Measurements from ENCODE around the gene DLGAP1. TPM values are rescaled to one million over a fixed set of nuclear protein-coding genes. Genes with fewer than 3 reads are reported as not detected.

Gene DLGAP1
- total and polyA plus RNA-seq, 4 donors: 0.06 to 1.2 (median 0.17) TPM; not detected in 1

DNA sequence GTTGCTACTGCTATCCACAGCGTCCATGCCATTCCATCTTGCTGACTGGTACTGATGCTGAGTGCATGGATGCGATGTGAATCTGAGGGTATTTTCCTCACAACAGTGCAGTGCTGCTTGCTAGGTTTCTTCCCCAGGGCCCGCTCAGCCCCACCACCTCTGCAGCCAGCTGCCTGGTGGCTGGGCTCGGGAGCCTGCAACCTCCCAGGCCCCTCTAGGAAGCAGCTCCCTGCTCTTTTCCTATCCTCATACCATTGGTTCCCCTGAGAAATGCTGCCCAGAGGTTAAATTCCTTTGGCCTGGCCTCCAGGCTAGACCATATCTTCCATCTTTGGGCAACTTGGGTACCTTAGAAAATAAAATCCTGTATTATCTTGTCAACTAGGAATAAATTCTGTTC is 591.5 kb downstream of the DLGAP1 start (continued):
- TF ChIP-seq, protein P1, sequence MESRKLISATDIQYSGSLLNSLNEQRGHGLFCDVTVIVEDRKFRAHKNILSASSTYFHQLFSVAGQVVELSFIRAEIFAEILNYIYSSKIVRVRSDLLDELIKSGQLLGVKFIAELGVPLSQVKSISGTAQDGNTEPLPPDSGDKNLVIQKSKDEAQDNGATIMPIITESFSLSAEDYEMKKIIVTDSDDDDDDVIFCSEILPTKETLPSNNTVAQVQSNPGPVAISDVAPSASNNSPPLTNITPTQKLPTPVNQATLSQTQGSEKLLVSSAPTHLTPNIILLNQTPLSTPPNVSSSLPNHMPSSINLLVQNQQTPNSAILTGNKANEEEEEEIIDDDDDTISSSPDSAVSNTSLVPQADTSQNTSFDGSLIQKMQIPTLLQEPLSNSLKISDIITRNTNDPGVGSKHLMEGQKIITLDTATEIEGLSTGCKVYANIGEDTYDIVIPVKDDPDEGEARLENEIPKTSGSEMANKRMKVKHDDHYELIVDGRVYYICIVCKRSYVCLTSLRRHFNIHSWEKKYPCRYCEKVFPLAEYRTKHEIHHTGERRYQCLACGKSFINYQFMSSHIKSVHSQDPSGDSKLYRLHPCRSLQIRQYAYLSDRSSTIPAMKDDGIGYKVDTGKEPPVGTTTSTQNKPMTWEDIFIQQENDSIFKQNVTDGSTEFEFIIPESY (IDR thresholded peaks at IDR 0.05): no peak

DNA sequence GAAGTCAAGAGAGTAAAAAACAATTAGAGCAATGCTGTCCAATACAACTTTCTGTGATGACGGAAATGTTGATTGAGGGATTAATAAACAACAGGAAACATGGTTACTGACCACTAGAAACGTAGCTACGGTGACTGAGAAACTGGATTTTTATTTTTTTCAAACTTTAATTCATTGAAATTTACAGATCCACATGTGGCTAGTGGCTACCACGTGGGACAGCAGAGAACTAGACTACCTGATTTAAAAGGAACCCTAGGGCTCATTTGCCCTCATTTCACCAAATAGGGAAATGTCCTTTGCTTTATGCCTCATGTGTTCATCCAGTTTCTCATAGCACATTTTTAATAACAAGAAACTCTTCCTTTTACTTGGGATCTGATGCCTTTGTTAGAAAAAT is 592.1 kb downstream of the DLGAP1 start:
- H3K9me3 ChIP-seq (ENCODE audit: control insufficient read depth in 4 of 4, low read length in 3 of 4): no peaks in the 10 kb centered on the region
- WGBS: 79% methylated on average over 4 of the region's 4 CpGs
- TF ChIP-seq TAF1 (conservative IDR thresholded peaks at IDR 0.05): no peak
- no peak for TF ChIP-seq RAD21 (IDR thresholded peaks at IDR 0.05)
- TF ChIP-seq, protein P2, sequence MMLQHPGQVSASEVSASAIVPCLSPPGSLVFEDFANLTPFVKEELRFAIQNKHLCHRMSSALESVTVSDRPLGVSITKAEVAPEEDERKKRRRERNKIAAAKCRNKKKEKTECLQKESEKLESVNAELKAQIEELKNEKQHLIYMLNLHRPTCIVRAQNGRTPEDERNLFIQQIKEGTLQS (IDR thresholded peaks at IDR 0.05): no peak
- no peak for TF ChIP-seq EGR1 (IDR thresholded peaks at IDR 0.05; ENCODE audit: low read depth in 2 of 2)
- no peak for TF ChIP-seq HNF4G (IDR thresholded peaks at IDR 0.05)
- TF ChIP-seq, protein P1 (IDR thresholded peaks at IDR 0.05): no peak
- TF ChIP-seq, protein P3, sequence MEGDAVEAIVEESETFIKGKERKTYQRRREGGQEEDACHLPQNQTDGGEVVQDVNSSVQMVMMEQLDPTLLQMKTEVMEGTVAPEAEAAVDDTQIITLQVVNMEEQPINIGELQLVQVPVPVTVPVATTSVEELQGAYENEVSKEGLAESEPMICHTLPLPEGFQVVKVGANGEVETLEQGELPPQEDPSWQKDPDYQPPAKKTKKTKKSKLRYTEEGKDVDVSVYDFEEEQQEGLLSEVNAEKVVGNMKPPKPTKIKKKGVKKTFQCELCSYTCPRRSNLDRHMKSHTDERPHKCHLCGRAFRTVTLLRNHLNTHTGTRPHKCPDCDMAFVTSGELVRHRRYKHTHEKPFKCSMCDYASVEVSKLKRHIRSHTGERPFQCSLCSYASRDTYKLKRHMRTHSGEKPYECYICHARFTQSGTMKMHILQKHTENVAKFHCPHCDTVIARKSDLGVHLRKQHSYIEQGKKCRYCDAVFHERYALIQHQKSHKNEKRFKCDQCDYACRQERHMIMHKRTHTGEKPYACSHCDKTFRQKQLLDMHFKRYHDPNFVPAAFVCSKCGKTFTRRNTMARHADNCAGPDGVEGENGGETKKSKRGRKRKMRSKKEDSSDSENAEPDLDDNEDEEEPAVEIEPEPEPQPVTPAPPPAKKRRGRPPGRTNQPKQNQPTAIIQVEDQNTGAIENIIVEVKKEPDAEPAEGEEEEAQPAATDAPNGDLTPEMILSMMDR (IDR thresholded peaks at IDR 0.05; ENCODE audit: low read depth, low read length, missing input control): no peak
- TF ChIP-seq NR2F2 (IDR thresholded peaks at IDR 0.05): no peak
- TF ChIP-seq FOXA2 (IDR thresholded peaks at IDR 0.05): no peak
- no peak for TF ChIP-seq FOXA1 (IDR thresholded peaks at IDR 0.05)
- TF ChIP-seq, protein P4, sequence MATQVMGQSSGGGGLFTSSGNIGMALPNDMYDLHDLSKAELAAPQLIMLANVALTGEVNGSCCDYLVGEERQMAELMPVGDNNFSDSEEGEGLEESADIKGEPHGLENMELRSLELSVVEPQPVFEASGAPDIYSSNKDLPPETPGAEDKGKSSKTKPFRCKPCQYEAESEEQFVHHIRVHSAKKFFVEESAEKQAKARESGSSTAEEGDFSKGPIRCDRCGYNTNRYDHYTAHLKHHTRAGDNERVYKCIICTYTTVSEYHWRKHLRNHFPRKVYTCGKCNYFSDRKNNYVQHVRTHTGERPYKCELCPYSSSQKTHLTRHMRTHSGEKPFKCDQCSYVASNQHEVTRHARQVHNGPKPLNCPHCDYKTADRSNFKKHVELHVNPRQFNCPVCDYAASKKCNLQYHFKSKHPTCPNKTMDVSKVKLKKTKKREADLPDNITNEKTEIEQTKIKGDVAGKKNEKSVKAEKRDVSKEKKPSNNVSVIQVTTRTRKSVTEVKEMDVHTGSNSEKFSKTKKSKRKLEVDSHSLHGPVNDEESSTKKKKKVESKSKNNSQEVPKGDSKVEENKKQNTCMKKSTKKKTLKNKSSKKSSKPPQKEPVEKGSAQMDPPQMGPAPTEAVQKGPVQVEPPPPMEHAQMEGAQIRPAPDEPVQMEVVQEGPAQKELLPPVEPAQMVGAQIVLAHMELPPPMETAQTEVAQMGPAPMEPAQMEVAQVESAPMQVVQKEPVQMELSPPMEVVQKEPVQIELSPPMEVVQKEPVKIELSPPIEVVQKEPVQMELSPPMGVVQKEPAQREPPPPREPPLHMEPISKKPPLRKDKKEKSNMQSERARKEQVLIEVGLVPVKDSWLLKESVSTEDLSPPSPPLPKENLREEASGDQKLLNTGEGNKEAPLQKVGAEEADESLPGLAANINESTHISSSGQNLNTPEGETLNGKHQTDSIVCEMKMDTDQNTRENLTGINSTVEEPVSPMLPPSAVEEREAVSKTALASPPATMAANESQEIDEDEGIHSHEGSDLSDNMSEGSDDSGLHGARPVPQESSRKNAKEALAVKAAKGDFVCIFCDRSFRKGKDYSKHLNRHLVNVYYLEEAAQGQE (IDR thresholded peaks at IDR 0.05): no peak
- TF ChIP-seq, protein P5, sequence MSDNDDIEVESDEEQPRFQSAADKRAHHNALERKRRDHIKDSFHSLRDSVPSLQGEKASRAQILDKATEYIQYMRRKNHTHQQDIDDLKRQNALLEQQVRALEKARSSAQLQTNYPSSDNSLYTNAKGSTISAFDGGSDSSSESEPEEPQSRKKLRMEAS (IDR thresholded peaks at IDR 0.05): no peak
- TF ChIP-seq SP1 (IDR thresholded peaks at IDR 0.05): no peak
- no peak for TF ChIP-seq YY1 (IDR thresholded peaks at IDR 0.05)
- TF ChIP-seq HNF4A (conservative IDR thresholded peaks at IDR 0.05): no peak
- TF ChIP-seq JUND (IDR thresholded peaks at IDR 0.05): no peak
- no peak for TF ChIP-seq RXRA (IDR thresholded peaks at IDR 0.05)
- TF ChIP-seq GABPA (IDR thresholded peaks at IDR 0.05 in 1 of 2, conservative IDR thresholded peaks at IDR 0.05 in 1 of 2): no peak
- H3K4me1 ChIP-seq (ENCODE audit: control insufficient read depth in 4 of 4, insufficient read depth in 4 of 4, low read length in 3 of 4): no peaks in the 10 kb centered on the region
- no peak overlapping the region for H3K9ac ChIP-seq (ENCODE audit: low read depth in 1 of 2, low read length in 2 of 2)
- DNase-seq (ENCODE audit: low spot score): no peak
- H3K27me3 ChIP-seq (ENCODE audit: control insufficient read depth in 4 of 4, insufficient read depth in 4 of 4, low read length in 3 of 4): peaks cover 0 to 2% (median 0%) of the 10 kb centered on the region in 4 donors
- H3K4me3 ChIP-seq (ENCODE audit: low read depth in 1 of 3, low read length in 3 of 3): no peak overlapping the region
- no peaks in the 10 kb centered on the region for H3K36me3 ChIP-seq (ENCODE audit: control insufficient read depth in 4 of 4, insufficient read depth in 3 of 4, low read depth in 1 of 4, low read length in 3 of 4)
- H3K27ac ChIP-seq (ENCODE audit: low read depth in 1 of 2, low read length in 2 of 2): no peak overlapping the region

All from liver (tissue), 9 donors.